ENCODE measurements around the gene WNT16. TPM values are rescaled to one million over a fixed set of nuclear protein-coding genes. Genes with fewer than 3 reads are reported as not detected.

WNT16 gene
- total and polyA plus RNA-seq, 2 donors (not counting 1 experiment from before 2014, with no cell fraction given) = 1.2 to 3.8 TPM

- no peak for TF ChIP-seq EZH2 (IDR thresholded peaks at IDR 0.05; ENCODE audit: low read length, missing control alignments)
- TF ChIP-seq CTCF (conservative IDR thresholded peaks at IDR 0.05 in 1 of 2, IDR thresholded peaks at IDR 0.05 in 1 of 2; ENCODE audit: low read depth in 1 of 2, low read length in 2 of 2) = no peak
- no peak overlapping the region for H3K27ac ChIP-seq (ENCODE audit: insufficient read depth, low read length)
- H3K9ac ChIP-seq (ENCODE audit: insufficient read depth, low read length) = no peak overlapping the region
- H3K4me3 ChIP-seq (replicated peaks in 1 of 4; ENCODE audit: control extremely low read depth in 1 of 4, insufficient read depth in 1 of 4, low read depth in 3 of 4, low read length in 4 of 4) = no peak overlapping the region
- H4K20me1 ChIP-seq (ENCODE audit: control insufficient read depth, extremely low read depth, insufficient read depth, low read length) = no peaks in the 10 kb centered on the region
- no peak for DNase-seq (ENCODE audit: low read depth in 2 of 2)
- H3K4me2 ChIP-seq (ENCODE audit: extremely low read depth, insufficient read depth, low read length) = no peak overlapping the region
- H3K79me2 ChIP-seq (ENCODE audit: control insufficient read depth, insufficient read depth, low read length) = no peaks in the 10 kb centered on the region
- no peak overlapping the region for H2AFZ ChIP-seq (ENCODE audit: low read length)
- no peaks in the 10 kb centered on the region for H3K9me3 ChIP-seq (ENCODE audit: control insufficient read depth, insufficient read depth, low read depth, low read length)
- peaks cover 9% of the 10 kb centered on the region for H3K4me1 ChIP-seq (ENCODE audit: control insufficient read depth, extremely low read depth, insufficient read depth, low read length)
- H3K27me3 ChIP-seq (ENCODE audit: control insufficient read depth, insufficient read depth, low read length) = no peaks in the 10 kb centered on the region
- H3K36me3 ChIP-seq (ENCODE audit: control insufficient read depth, insufficient read depth, low read length) = no peaks in the 10 kb centered on the region
These were observed 22.2 kb upstream of the WNT16 start for GRCh38 chr7:121306565-121306964.

- no peak overlapping the region for H3K9ac ChIP-seq (ENCODE audit: insufficient read depth, low read length)
- no peaks in the 10 kb centered on the region for H4K20me1 ChIP-seq (ENCODE audit: control insufficient read depth, extremely low read depth, insufficient read depth, low read length)
- H3K27ac ChIP-seq (ENCODE audit: insufficient read depth, low read length) = no peak overlapping the region
- no peaks in the 10 kb centered on the region for H3K9me3 ChIP-seq (ENCODE audit: control insufficient read depth, insufficient read depth, low read depth, low read length)
- H2AFZ ChIP-seq (ENCODE audit: low read length) = no peak overlapping the region
- no peak for DNase-seq (ENCODE audit: low read depth in 2 of 2)
- H3K4me1 ChIP-seq (ENCODE audit: control insufficient read depth, extremely low read depth, insufficient read depth, low read length) = peaks cover 7% of the 10 kb centered on the region
- TF ChIP-seq EZH2 (IDR thresholded peaks at IDR 0.05; ENCODE audit: low read length, missing control alignments) (no peak), CTCF (conservative IDR thresholded peaks at IDR 0.05 in 1 of 2, IDR thresholded peaks at IDR 0.05 in 1 of 2; ENCODE audit: low read depth in 1 of 2, low read length in 2 of 2) (no peak)
- no peaks in the 10 kb centered on the region for H3K36me3 ChIP-seq (ENCODE audit: control insufficient read depth, insufficient read depth, low read length)
- H3K27me3 ChIP-seq (ENCODE audit: control insufficient read depth, insufficient read depth, low read length) = no peaks in the 10 kb centered on the region
- H3K4me2 ChIP-seq (ENCODE audit: extremely low read depth, insufficient read depth, low read length) = no peak overlapping the region
- H3K79me2 ChIP-seq (ENCODE audit: control insufficient read depth, insufficient read depth, low read length) = no peaks in the 10 kb centered on the region
- H3K4me3 ChIP-seq (replicated peaks in 1 of 4; ENCODE audit: control extremely low read depth in 1 of 4, insufficient read depth in 1 of 4, low read depth in 3 of 4, low read length in 4 of 4) = no peak overlapping the region
These were observed 21.7 kb upstream of the WNT16 start for GRCh38 chr7:121307021-121307574.

- H4K20me1 ChIP-seq (ENCODE audit: control insufficient read depth, extremely low read depth, insufficient read depth, low read length) = no peaks in the 10 kb centered on the region
- no peak for DNase-seq (ENCODE audit: low read depth in 2 of 2)
- no peaks in the 10 kb centered on the region for H3K79me2 ChIP-seq (ENCODE audit: control insufficient read depth, insufficient read depth, low read length)
- TF ChIP-seq CTCF (conservative IDR thresholded peaks at IDR 0.05 in 1 of 2, IDR thresholded peaks at IDR 0.05 in 1 of 2; ENCODE audit: low read depth in 1 of 2, low read length in 2 of 2) (no peak), EZH2 (IDR thresholded peaks at IDR 0.05; ENCODE audit: low read length, missing control alignments) (no peak)
- no peaks in the 10 kb centered on the region for H3K9me3 ChIP-seq (ENCODE audit: control insufficient read depth, insufficient read depth, low read depth, low read length)
- H2AFZ ChIP-seq (ENCODE audit: low read length) = no peak overlapping the region
- H3K27me3 ChIP-seq (ENCODE audit: control insufficient read depth, insufficient read depth, low read length) = no peaks in the 10 kb centered on the region
- H3K36me3 ChIP-seq (ENCODE audit: control insufficient read depth, insufficient read depth, low read length) = no peaks in the 10 kb centered on the region
- no peak overlapping the region for H3K4me3 ChIP-seq (replicated peaks in 1 of 4; ENCODE audit: control extremely low read depth in 1 of 4, insufficient read depth in 1 of 4, low read depth in 3 of 4, low read length in 4 of 4)
- no peak overlapping the region for H3K27ac ChIP-seq (ENCODE audit: insufficient read depth, low read length)
- no peak overlapping the region for H3K4me2 ChIP-seq (ENCODE audit: extremely low read depth, insufficient read depth, low read length)
- no peak overlapping the region for H3K9ac ChIP-seq (ENCODE audit: insufficient read depth, low read length)
- peaks cover 3% of the 10 kb centered on the region for H3K4me1 ChIP-seq (ENCODE audit: control insufficient read depth, extremely low read depth, insufficient read depth, low read length)
These were observed 15.5 kb upstream of the WNT16 start for GRCh38 chr7:121313220-121313792.

Data from fibroblast of lung (primary cell).